A673 (cell line): ENCODE measurements around the gene ALDH1A3. TPM values are rescaled to one million over a fixed set of nuclear protein-coding genes. Genes with fewer than 3 reads are reported as not detected.

Experiments used
- BruUV-seq: library from RNA; stranded (reverse); fragments of 400-500 nt; replicated peaks from 2 replicates; lab custom pipeline; 2021; lab: Mats Ljungman, UMichigan
- CTCF ChIA-PET: fragments of 300-600 bp; sonication (Branson Sonifier 250); formaldehyde crosslinking; loops from one replicate; lab custom pipeline; 2022; ENCODE audit warnings: antibody characterized with exemption; lab: Charles Lee
- POLR2A ChIA-PET: fragments of 300-600 bp; sonication (Branson Sonifier 250); formaldehyde crosslinking; loops from one replicate; lab custom pipeline; 2022; ENCODE audit warnings: antibody characterized with exemption; ENCODE audit not compliant: low non-redundant PET; lab: Charles Lee
- DNase-seq: peaks from one replicate; pipeline ENCODE4 v3.0.0-alpha.2; 2015; ENCODE audit warnings: low spot score
- H3K27ac ChIP-seq: fragments of 200-600 bp; sonication (generic); 2 replicates; pipeline ENCODE4 v1.5.1; 2016; ENCODE audit warnings: mixed run types, low read depth, mild to moderate bottlenecking, mixed read lengths, antibody characterized with exemption, low read length; ENCODE audit not compliant: poor library complexity, severe bottlenecking
- H3K27me3 ChIP-seq: fragments of 200-600 bp; sonication (generic); replicated peaks from 2 replicates; pipeline ENCODE4 v1.6.1; 2017; ENCODE audit warnings: mixed run types, low read depth, mild to moderate bottlenecking, mixed read lengths, antibody characterized with exemption, low read length; ENCODE audit not compliant: insufficient read depth, poor library complexity
- H3K36me3 ChIP-seq: fragments of 200-600 bp; sonication (generic); 2 replicates; pipeline ENCODE4 v1.6.1; 2016; ENCODE audit warnings: mixed run types, mild to moderate bottlenecking, mixed read lengths, antibody characterized with exemption, low read length; ENCODE audit not compliant: insufficient read depth, poor library complexity, severe bottlenecking
- H3K4me1 ChIP-seq: fragments of 200-600 bp; sonication (generic); 2 replicates; pipeline ENCODE4 v1.6.1; 2017; ENCODE audit warnings: mixed run types, mild to moderate bottlenecking, mixed read lengths, antibody characterized with exemption, low read length; ENCODE audit not compliant: insufficient read depth, poor library complexity, severe bottlenecking
- H3K4me3 ChIP-seq: fragments of 200-600 bp; sonication (generic); 2 replicates; pipeline ENCODE4 v1.5.1; 2016; ENCODE audit warnings: low read depth, mixed run types, mild to moderate bottlenecking, mixed read lengths, low read length; ENCODE audit not compliant: poor library complexity, severe bottlenecking
- H3K9me3 ChIP-seq: fragments of 200-600 bp; sonication (generic); 2 replicates; pipeline ENCODE4 v1.6.1; 2016; ENCODE audit warnings: mixed run types, low read depth, mild to moderate bottlenecking, mixed read lengths, antibody characterized with exemption, low read length; ENCODE audit not compliant: poor library complexity, severe bottlenecking
- EZH2 ChIP-seq: fragments of 200-600 bp; sonication (generic); IDR thresholded peaks from 2 replicates; pipeline ENCODE4 v1.6.1; 2017; ENCODE audit warnings: borderline replicate concordance, low read depth, mild to moderate bottlenecking, mixed read lengths, antibody characterized with exemption, low read length; ENCODE audit not compliant: poor library complexity, severe bottlenecking
- intact Hi-C: fragments of 100-400 bp; cut with micrococcal nuclease; formaldehyde crosslinking; loops from one replicate; pipeline ENCODE4 v1.10.0; 2022; ENCODE audit not compliant: unreplicated experiment
- total RNA-seq: library from RNA; stranded (reverse); gene quantifications from 2 replicates; pipeline ENCODE4 v1.2.3, GENCODE V29; 2021
- TF ChIP-seq, protein P1 (sequence below): fragments of 300-800, 200-600 bp; sonication (generic); conservative IDR thresholded peaks from 2 replicates; pipeline ENCODE4 v1.5.1; 2017; ENCODE audit warnings: low read depth, mild to moderate bottlenecking, antibody characterized with exemption, low read length, moderate library complexity, mixed read lengths

ALDH1A3 gene
- total RNA-seq, 1 experiment from 2014 or later: 0.19 TPM

GRCh38 chr15:100861511-100861991 lies 18.1 kb upstream of the ALDH1A3 start:
- Histone ChIP-seq H3K4me1 (peaks cover 8% of the 10 kb centered on the region), H3K36me3 (no peaks in the 10 kb centered on the region), H3K9me3 (no peaks in the 10 kb centered on the region), H3K27me3 (no peaks in the 10 kb centered on the region), H3K4me3 (no peak overlapping the region), H3K27ac (no peak overlapping the region)
- CTCF ChIA-PET: interaction anchor here (0.6 kb wide), 1 partner anchor 8 kb away, joined by 6 read pairs; no protein-coding TSS in a partner anchor
- no peak for TF ChIP-seq EZH2
- TF ChIP-seq, protein P1, sequence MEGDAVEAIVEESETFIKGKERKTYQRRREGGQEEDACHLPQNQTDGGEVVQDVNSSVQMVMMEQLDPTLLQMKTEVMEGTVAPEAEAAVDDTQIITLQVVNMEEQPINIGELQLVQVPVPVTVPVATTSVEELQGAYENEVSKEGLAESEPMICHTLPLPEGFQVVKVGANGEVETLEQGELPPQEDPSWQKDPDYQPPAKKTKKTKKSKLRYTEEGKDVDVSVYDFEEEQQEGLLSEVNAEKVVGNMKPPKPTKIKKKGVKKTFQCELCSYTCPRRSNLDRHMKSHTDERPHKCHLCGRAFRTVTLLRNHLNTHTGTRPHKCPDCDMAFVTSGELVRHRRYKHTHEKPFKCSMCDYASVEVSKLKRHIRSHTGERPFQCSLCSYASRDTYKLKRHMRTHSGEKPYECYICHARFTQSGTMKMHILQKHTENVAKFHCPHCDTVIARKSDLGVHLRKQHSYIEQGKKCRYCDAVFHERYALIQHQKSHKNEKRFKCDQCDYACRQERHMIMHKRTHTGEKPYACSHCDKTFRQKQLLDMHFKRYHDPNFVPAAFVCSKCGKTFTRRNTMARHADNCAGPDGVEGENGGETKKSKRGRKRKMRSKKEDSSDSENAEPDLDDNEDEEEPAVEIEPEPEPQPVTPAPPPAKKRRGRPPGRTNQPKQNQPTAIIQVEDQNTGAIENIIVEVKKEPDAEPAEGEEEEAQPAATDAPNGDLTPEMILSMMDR: no peak
- intact Hi-C loops: no loop called here
- no TSS peak for BruUV-seq
- DNase-seq: no peak
- POLR2A ChIA-PET: no interaction called here

DNA sequence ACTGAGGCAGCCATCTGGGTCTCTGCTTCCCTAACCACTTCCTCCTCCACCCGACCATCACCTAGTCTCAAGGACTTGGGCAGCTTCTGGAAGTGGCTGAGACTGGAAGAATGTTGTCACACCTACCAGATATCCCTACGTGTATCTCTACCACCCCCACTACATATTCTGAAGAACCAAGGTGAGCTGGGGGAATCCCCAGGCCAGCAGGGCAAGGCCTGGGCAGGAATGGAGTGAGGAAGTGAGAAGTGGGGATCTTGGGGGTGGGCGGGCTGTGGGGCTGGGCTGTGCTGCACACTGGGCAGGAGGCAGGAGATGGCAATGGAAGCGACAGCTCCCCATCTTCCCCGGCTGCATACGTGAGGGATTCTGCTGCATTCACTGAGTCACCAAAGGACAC lies 17.5 kb upstream of the ALDH1A3 start:
- Histone ChIP-seq H3K4me1 (peaks cover 3% of the 10 kb centered on the region), H3K9me3 (no peaks in the 10 kb centered on the region), H3K27me3 (no peaks in the 10 kb centered on the region), H3K36me3 (no peaks in the 10 kb centered on the region), H3K27ac (no peak overlapping the region), H3K4me3 (no peak overlapping the region)
- TF ChIP-seq, protein P1: no peak
- no peak for TF ChIP-seq EZH2
- ChIA-PET CTCF (interaction anchor here (0.6 kb wide), 1 partner anchor 7 kb away, joined by 6 read pairs; no protein-coding TSS in a partner anchor), POLR2A (no interaction called here)
- no peak for DNase-seq
- BruUV-seq: no TSS peak
- intact Hi-C loops: no loop called here

DNA sequence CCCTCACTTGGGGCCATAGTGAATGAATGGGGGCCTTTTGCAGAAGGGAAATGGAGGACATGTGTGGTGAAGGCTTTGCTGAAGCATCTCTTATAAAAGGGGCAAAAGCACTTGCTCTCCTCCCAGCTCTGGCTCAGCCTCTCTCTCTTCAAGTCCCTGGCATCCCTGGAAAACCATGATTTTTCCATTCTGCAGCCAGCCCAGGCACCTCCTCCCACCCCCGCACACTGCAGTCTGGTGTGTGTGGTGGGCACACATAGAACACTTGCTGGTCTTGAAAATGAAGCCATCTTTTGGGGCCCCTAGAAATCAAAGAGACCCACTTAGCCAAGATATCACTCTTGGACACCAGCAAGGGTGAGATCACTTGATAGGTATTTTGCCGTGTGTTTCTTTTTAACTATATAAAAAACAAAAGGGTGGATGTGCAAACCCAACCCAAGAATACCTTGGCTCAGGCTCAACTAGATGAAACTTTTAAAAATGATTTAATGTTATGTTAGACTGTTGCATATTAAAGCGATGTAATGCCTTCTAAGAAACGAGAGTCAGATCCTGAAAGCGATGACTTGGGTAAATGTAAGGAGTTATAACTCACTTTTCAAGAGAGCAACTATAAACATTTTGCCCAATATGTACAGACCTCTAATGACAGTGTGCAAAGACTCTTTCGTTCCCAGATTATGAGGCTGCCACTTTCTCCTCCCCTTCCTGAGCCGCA lies 16.4 kb upstream of the ALDH1A3 start:
- TF ChIP-seq EZH2: no peak
- TF ChIP-seq, protein P1: no peak
- ChIA-PET POLR2A (no interaction called here), CTCF (no interaction called here)
- Histone ChIP-seq H3K4me1 (peaks cover 5% of the 10 kb centered on the region), H3K4me3 (no peak overlapping the region), H3K27me3 (no peaks in the 10 kb centered on the region), H3K9me3 (no peaks in the 10 kb centered on the region), H3K27ac (no peak overlapping the region), H3K36me3 (no peaks in the 10 kb centered on the region)
- BruUV-seq: no TSS peak
- no peak for DNase-seq
- intact Hi-C loops: no loop called here
